Panc1 (cell line): Measurements from ENCODE around the gene GLIS1.

Experiments
- SIN3A ChIP-seq: IDR thresholded peaks from 2 replicates; pipeline ENCODE4 v1.6.1; 2012; ENCODE audit warnings: low read depth, mild to moderate bottlenecking, low read length, moderate library complexity, borderline replicate concordance; ENCODE audit not compliant: insufficient read depth
- TF ChIP-seq, protein P1 (sequence below): fragments of 450-650 bp; IDR thresholded peaks from 2 replicates; pipeline ENCODE4 v1.5.1; 2017; ENCODE audit warnings: mild to moderate bottlenecking

DNA sequence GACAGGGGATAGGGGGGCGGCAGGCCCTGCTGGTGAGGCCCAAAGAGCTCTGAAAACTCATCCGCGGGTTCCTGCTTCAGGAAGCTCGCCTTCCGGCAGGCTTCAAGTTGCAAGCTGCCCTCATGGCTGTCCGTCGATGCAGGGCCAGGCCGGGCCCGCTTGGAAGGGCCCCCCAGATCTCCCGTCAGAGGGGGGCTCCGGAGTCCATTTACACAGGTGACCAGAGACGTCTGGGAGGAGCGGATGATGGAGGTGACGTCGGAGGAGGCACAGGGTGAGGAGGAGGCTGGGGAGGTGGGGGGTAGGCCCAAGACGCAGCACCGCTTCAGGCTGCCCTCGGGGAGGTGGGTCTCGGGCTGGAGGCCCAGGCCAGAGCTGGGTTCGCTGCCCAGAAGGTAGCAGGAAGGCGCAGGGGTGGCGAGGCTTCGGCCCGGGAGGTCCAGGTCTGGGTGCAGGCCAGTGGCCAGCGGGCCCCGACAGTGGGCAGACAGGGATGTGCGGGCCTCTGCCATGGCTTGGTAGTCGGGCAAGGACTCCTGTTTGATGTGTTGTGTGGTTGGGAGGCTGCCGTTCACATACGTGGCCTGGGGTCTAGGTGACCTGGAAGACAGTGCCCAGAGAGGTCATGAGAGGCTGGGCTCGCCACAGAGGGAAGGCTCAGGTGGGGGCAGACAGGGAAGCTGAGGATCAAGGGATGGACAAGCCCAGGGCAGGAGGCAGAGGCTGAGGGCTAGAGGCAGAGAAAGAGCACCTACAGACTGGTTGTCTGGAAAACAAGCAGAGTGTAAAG is 144.4 kb downstream of the GLIS1 start:
- TF ChIP-seq, protein P1, sequence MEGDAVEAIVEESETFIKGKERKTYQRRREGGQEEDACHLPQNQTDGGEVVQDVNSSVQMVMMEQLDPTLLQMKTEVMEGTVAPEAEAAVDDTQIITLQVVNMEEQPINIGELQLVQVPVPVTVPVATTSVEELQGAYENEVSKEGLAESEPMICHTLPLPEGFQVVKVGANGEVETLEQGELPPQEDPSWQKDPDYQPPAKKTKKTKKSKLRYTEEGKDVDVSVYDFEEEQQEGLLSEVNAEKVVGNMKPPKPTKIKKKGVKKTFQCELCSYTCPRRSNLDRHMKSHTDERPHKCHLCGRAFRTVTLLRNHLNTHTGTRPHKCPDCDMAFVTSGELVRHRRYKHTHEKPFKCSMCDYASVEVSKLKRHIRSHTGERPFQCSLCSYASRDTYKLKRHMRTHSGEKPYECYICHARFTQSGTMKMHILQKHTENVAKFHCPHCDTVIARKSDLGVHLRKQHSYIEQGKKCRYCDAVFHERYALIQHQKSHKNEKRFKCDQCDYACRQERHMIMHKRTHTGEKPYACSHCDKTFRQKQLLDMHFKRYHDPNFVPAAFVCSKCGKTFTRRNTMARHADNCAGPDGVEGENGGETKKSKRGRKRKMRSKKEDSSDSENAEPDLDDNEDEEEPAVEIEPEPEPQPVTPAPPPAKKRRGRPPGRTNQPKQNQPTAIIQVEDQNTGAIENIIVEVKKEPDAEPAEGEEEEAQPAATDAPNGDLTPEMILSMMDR, result no peak
- no peak for TF ChIP-seq SIN3A
